ENCODE data around the gene GATB. TPM values are rescaled to one million over a fixed set of nuclear protein-coding genes. Genes with fewer than 3 reads are reported as not detected.

GATB gene
- total and polyA plus RNA-seq, 11 donors = 32.8 to 182 (median 83.4) TPM

- TF ChIP-seq POLR2A (IDR thresholded peaks at IDR 0.05) (no peak), CTCF (IDR thresholded peaks at IDR 0.05) (no peak)
- Histone ChIP-seq H3K36me3 (no peaks in the 10 kb centered on the region), H3K4me3 (no peak overlapping the region), H3K27ac (peak overlapping the region in 9 of 12 donors; percentile 20 to 97 (median 82)), H3K27me3 (no peaks in the 10 kb centered on the region), H3K4me1 (peaks cover 0 to 19% (median 5%) of the 10 kb centered on the region in 12 donors), H3K9me3 (peaks cover 0 to 7% (median 0%) of the 10 kb centered on the region in 12 donors)
- 93 to 97% (median 95%) methylated on average over 4 of the region's 4 CpGs for WGBS, 4 donors
- no peak for DNase-seq
- intact Hi-C loops (cut with DNase I) = loop anchor here in 5 of 10 donors (5.0 to 10.0 kb wide), 6 partner anchors 124 to 574 kb away; no protein-coding TSS in a partner anchor
- ATAC-seq = no peak
These were observed 47.7 kb upstream of the GATB start for GRCh38 chr4:151808542-151808941.

GRCh38 chr4:151808120-151808529 is 47.3 kb upstream of the GATB start:
- no peak overlapping the region for H3K4me3 ChIP-seq
- H3K27me3 ChIP-seq = no peaks in the 10 kb centered on the region
- WGBS, 4 donors = 44 to 48% (median 48%) methylated on average over 5 to 9 of the region's 9 CpGs
- intact Hi-C loops (cut with DNase I) = loop anchor here in 5 of 10 donors (5.0 to 10.0 kb wide), 6 partner anchors 123 to 574 kb away; no protein-coding TSS in a partner anchor
- peaks cover 0 to 19% (median 5%) of the 10 kb centered on the region in 12 donors for H3K4me1 ChIP-seq
- peak overlapping the region in 11 of 12 donors; percentile 60 to 97 (median 82) for H3K27ac ChIP-seq
- ATAC-seq = peak in 2 of 4 donors; percentile 36 to 38
- no peaks in the 10 kb centered on the region for H3K36me3 ChIP-seq
- peaks cover 0 to 7% (median 0%) of the 10 kb centered on the region in 12 donors for H3K9me3 ChIP-seq
- DNase-seq = peak in 2 of 5 donors; percentile 31 to 45
- TF ChIP-seq CTCF (IDR thresholded peaks at IDR 0.05) (no peak), POLR2A (IDR thresholded peaks at IDR 0.05) (no peak)

GRCh38 chr4:151807220-151807619 is 46.4 kb upstream of the GATB start:
- Histone ChIP-seq H3K4me3 (no peak overlapping the region), H3K27me3 (no peaks in the 10 kb centered on the region), H3K27ac (peak overlapping the region; percentile 53 to 97 (median 82)), H3K9me3 (peaks cover 0 to 7% (median 0%) of the 10 kb centered on the region in 12 donors), H3K4me1 (peaks cover 0 to 19% (median 5%) of the 10 kb centered on the region in 12 donors), H3K36me3 (no peaks in the 10 kb centered on the region)
- DNase-seq (peak in 4 of 5 donors; percentile 69 to 83 (median 75)), ATAC-seq (peak; percentile 94 to 95 (median 94))
- no peak for TF ChIP-seq POLR2A (IDR thresholded peaks at IDR 0.05)
- no peak for TF ChIP-seq CTCF (IDR thresholded peaks at IDR 0.05)
- intact Hi-C loops (cut with DNase I) = loop anchor here in 6 of 10 donors (1.0 to 10.0 kb wide), 9 partner anchors 122 to 575 kb away; no protein-coding TSS in a partner anchor
- 16 to 26% (median 21%) methylated on average over 7 of the region's 7 CpGs for WGBS, 4 donors

GRCh38 chr4:151806511-151806927 is 45.7 kb upstream of the GATB start:
- no peak for TF ChIP-seq POLR2A (IDR thresholded peaks at IDR 0.05)
- no peak for TF ChIP-seq CTCF (IDR thresholded peaks at IDR 0.05)
- H3K4me1 ChIP-seq = peaks cover 0 to 19% (median 5%) of the 10 kb centered on the region in 12 donors
- H3K4me3 ChIP-seq = no peak overlapping the region
- DNase-seq (peak in 4 of 5 donors; percentile 44 to 55 (median 50)), ATAC-seq (peak; percentile 71 to 87 (median 82))
- H3K27me3 ChIP-seq = no peaks in the 10 kb centered on the region
- H3K27ac ChIP-seq = peak overlapping the region; percentile 53 to 97 (median 82)
- WGBS, 4 donors = 19 to 31% (median 26%) methylated on average over 6 of the region's 6 CpGs
- peaks cover 0 to 7% (median 0%) of the 10 kb centered on the region in 12 donors for H3K9me3 ChIP-seq
- no peaks in the 10 kb centered on the region for H3K36me3 ChIP-seq
- intact Hi-C loops (cut with DNase I) = loop anchor here in 5 of 10 donors (2.0 to 10.0 kb wide), 8 partner anchors 122 to 576 kb away; no protein-coding TSS in a partner anchor

Measured in heart left ventricle (tissue), 16 donors.